NCI-H128 (cell line): ENCODE results near the gene AKAP6.
A peak's percentile ranks its signal among the peaks of the same experiment; 100 is the strongest.
"Not testable (repeated sequence)": the region's sequence is repeated elsewhere in the genome, so short reads cannot be mapped to it uniquely, and the experiment has no call there.

Experiments used
- DNase-seq: peaks from one replicate; lab custom pipeline; 2025; ENCODE audit not compliant: unreplicated experiment; lab: John Stamatoyannopoulos, UW

Gene AKAP6

DNA sequence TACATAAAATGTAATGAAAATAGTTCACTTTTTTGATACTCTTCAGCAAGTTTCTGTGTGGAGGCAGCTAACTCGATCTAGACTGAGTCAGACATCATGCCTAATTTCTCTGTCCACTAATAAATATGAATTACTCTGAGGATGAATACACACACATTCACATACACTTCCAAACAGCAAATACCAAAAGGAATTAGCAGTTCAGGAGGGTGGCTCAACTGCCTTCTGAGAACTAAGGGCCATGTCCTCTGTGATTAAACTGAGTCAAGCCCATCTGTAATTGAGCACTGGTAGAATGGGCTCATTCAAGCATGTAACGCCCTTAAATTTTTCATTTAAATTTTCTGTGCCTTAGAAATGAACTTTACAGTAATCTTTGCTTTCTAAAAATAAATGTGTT, 242.5 kb downstream of the AKAP6 start:
- DNase-seq: no peak

DNA sequence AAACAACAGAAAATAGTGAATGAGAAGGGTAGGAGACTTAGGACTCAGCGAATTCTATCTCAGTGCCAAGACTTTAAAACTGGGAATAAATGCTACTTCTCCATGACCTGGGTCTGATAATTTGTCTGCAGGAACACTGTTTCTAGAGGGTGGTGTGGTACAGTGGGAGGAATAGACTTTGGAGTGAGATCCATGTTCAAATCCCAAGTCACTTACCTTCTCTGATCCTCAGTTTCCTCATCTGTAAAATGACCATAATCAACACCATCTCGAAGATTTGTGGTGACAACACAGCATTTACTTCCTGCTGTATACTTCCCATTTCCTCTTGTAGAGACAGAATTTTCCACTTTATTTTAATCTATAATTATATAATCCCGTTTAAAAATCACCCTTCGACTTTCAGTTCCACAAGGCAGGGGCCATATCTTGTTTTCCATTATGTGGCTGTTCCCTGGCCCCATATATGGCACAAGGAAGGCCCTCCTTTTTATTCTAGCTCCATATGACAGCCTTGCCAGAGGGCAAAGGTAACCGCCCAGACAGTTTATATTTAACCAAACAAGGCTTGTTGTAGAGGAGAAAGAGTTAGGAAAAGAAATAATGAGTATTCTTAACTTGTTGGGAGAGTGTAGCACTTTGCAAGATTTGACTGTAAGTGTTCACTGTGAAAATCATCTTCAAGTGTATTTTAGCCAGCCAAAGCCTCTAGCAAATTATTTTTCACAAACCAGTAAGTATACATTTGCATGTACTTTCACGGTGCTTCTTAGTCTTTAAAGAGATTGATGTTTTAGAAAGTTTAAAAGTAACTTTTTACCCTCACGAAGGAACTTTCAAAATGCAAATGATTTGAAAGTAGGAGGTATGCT, 243.1 kb downstream of the AKAP6 start:
- no peak for DNase-seq

DNA sequence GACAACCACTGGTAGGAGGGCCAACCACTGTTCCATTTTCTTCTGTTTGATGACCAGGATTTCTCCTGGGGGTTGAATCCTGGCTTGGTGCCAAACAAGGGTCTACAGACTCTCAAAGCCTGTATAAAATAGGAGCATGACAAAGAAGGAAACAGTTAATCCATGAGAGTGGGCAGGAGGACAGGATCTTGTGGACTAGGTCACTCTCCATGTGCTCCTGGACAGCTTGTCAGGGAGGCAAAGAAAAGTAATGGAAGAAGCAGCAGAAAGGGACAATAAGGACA, 243.7 kb downstream of the AKAP6 start:
- DNase-seq: no peak

DNA sequence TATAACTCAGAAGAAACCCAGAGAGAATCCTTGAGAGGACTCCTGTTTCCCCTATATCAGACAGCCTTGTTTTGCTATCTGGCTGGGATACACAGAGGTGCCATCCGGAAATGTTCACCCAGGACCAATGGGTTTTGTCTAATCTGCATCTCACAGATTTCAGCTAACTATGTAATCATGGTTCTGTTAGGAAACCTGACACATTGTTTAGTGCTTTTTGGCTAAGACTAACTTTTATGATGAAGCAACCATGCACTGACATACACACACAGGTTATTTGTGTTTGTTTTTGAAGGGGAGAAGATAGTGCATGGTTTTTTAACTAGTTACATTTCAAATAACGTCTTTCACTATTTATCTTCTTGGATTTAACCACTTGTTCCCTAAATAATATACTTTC, 245.2 kb downstream of the AKAP6 start:
- no peak for DNase-seq

DNA sequence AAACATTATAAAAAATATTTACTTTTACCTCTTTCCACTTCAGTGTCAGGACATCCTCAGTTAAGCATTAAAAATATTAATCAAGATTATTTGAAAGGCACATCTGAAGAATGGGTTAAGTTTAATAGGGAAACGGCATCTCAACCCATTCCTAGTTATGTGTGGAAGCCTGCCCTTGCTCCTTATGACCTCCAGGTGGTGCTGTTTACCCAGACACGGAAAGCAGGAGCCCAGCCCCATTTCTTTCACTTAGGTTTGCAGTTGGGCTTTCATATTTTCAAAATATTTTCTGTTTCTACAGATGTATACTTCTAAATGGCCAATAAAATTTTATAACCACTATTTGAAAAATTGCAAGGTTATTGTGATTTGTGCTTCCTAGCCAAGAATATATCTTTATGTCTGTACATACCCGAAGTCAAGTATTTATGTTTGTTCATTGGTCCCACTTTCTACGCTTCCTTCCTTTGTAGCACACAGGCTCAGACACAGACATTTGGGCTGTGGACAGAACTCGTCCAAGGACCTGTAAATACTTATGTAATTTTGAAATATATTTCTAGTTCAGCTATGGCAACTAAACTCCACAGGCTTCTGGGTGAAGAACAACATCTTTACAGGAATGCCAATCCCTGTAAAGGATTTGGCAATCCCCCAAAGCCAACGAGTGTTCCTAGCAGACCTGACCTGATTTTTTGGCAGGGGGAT, 247.1 kb downstream of the AKAP6 start:
- peak; percentile 41 for DNase-seq

DNA sequence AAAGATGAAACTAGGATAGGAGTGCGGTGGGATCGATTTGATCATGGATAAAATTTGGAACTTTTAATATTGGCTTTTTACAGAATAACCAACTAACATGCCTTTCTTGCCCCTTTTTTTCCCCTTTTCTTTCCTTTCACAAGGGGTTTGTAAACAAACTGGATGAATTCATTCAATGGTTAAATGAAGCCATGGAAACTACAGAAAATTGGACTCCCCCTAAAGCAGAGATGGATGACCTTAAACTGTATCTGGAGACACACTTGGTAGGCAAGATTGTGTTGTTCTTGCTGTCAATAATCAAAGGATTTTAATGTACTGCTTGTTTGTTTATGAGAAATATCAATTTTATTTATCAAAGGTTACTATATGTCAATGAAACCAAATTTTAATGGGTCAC, 247.9 kb downstream of the AKAP6 start:
- no peak for DNase-seq

DNA sequence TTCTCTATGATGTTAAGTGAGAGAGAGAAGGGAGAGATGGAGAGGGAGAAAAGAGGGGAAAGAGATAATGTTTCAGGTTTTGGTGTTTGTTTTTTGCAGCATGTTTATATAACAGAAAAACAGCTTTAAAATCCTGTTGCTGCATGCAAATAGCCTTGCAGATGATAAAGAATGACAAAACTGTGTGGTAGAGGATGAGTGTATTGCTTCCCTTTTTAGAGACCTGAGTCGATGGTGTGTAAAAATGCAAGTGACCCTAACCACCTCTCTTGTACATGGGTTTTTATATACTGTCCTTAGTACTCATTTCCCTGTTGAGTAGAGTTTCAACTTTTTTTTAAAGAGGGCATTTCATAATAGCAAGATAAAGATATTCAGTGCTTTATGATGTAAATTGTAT, 249.1 kb downstream of the AKAP6 start:
- no peak for DNase-seq

DNA sequence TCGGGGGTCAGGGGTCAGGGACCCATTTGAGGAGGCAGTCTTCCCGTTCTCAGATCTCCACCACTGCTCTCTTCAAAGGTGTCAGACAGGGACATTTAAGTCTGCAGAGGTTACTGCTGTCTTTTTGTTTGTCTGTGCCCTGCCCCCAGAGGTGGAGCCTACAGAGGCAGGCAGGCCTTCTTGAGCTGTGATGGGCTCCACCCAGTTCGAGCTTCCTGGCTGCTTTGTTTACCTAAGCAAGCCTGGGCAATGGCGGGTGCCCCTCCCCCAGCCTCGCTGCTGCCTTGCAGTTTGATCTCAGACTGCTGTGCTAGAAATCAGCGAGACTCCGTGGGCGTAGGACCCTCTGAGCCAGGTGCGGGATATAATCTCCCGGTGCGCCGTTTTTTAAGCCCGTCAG, 254.3 kb downstream of the AKAP6 start:
- not testable (repeated sequence) for DNase-seq

DNA sequence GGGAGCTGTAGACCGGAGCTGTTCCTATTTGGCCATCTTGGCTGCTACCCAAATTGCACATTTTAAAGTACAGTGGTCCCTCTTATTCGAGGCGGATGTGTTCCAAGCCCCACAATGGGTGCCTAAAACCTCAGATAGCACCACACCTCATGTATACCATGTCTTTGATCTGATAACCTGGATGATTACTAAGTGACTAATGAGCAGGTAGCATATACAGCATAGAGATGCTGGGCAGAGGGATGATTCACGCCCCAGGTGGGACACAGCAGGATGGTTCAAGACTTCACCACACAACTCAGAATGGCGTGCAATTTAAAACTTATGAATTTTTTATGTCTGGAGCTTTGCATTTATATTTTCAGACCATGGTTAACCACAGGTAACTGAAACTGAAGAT, 255.0 kb downstream of the AKAP6 start:
- DNase-seq: no peak

DNA sequence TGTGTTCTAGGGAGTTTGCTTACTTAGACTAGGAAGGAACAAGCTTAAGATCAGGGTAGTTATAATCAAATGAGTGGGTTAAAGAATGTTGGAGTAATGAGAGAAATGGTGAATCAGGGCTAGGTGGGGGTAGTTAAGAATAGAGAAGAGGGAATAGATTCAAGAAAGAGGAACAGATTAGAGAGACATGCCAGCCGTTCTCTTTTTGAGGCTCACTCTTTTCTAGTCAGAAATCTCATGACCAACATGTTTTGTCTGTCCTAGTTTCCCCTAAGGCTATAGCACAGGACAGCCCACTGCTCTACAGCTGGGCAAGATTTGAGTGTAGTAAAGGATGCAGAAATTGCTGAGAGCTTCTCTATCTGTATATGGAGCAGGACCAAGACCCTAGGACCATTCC, 258.4 kb downstream of the AKAP6 start:
- no peak for DNase-seq

DNA sequence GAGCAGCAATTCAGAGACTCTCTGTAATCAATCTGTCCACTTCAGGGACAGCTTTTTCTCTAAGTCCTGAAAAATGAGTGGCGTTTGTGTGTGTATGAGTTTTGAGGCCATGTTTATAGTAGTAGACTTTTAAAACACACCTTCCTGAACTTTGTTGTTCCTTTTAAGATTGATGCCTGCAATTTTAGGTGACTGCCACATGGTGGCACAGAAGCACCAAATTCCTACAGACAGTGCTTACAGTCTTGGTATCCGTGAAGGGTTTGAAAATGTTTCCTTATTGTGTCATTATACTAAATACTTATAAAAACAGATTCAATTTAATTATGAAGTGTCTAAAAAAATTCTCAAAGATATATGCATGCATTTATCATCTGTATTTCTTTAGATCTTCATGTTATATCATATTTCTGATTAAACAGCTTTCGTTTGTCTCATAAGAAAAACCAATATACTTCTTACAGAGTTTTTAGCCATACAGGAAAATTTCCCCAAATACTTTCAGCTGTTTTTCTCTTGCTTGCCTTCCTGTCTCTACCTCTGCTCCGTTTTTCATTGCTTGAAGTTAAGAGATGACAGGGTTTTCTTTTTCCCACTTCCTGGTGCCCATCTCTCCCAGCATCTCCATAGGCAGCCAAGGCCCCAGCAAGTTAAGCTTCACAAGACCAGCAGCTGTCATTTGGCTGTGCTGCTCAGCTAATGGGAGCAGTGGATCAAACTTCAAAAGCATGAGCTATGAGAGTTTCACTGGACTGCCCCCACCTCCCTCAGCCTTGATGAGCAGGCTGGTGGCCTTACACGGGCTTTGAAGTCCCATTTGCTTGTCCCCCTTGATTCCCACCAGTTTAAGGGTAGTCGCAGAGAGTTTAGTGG, 259.6 kb downstream of the AKAP6 start:
- no peak for DNase-seq

DNA sequence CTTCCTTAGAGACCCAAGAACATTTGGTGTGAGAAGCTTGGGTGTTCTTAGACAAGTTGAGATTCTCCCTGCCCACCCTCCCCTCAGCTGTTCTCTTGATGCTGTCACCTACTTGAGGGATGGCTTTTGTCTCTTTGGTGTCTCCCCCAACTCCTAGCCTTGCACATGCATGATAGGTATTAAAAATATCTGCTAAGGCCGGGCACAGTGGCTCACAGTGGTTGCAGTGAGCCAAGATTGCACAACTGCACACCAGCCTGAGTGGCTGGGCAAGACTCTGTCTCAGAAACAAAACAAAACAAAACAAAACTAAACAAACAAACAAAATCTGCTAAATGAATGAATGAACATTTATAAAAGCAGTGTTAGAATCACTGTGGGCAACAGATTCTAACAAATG, 261.1 kb downstream of the AKAP6 start:
- DNase-seq: no peak

DNA sequence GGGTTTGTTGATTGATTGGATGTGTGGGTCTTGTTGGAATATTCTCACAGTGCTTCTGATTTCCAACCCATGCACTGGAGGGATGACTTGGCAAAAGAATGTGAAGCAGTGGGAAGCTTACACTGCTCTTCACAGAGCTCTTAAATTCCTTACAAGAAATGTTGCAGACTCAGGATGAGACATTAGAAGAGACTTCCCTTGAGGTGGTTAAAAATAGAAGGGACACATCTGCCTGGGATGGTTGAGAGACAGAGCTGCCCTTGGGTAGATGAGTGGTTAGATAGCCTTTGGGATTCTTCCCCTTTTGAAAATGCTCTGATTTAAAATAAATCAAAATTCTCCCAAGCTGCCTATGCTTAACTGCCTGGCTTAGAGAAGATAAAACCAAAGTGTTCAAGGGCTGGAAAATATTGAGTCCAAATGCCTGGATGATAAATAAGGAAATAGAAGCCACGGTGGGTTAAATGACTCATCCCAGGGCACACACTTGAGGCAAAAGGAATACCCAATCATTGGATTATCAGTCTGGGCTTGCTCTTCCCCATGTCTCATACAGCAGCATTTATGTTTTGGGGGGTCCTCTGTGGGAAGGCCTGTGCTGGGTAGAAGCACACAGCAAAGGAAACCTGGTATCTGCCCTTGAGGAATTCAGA, 264.3 kb downstream of the AKAP6 start:
- no peak for DNase-seq

DNA sequence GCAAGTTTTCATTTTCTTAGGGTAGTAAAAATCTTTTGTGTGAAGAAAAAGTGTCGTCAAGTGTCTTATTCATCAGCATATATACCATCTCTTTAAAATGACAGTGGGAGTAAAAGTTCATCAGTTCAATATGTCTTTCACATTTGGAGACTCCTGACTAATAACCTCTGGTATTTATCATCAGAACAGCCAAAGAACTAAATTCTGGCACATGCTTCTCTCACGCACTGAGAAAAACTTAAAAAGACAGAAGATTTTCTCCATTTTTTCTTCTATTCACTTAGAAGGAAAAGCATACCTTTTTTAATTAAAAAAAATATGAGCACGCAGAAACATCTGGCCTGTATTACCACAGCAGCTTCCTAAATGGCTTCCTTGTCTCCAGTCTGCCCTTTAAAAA, 265.7 kb downstream of the AKAP6 start:
- DNase-seq: no peak

DNA sequence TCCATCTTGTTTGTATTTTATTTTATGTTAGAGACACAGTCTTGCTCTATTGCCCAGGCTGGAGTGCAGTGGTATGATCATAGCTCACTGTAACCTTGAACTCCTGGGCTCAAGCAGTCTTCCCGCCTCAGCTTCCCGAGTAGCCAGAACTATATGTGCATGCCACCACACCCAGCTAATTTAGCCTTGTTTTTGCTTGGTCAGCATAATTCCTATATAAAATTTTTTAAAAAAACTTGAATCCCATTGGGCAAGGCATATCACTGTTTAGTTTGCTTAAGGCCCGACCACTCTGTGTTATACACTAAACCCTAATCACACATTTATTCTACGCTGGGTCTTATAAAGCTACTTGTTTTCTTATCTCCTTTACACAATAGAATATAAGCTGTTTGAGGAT, 266.4 kb downstream of the AKAP6 start:
- no peak for DNase-seq

DNA sequence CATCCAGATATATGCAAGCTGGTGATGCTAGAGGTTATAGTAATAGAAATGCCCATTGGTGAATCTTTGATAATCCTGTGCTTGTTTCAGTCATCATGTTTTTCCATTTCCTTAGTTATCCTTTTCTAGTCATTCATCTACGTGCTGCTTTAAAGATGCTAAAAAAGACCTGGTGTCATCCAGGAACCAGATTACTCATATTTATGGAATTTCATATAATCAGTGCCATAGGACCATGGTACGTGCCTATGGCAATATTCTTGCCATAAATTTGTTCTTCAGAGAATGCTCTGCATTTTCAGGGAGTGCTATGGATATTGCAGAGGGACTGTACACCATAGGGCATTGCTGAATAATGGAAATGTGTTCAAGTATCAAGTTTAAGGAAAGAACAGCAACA, 267.3 kb downstream of the AKAP6 start:
- no peak for DNase-seq

DNA sequence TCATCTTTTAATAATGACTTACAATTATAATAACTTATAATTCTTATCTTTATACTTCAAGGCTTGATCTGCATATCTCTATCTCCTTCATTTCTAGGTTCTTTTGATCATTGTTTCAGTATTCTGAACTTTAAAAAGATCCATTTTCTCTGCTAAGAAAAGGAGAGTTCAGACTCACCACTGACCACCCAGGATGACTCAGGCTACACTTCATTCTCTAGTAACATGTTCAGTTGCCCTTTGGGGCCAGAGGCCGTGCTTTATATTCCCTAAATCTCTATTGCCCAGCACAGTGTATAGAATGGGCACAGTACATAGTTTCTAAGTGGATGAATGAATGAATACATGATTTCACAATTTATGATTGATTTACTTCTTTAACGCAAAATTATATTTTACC, 268.7 kb downstream of the AKAP6 start:
- no peak for DNase-seq

DNA sequence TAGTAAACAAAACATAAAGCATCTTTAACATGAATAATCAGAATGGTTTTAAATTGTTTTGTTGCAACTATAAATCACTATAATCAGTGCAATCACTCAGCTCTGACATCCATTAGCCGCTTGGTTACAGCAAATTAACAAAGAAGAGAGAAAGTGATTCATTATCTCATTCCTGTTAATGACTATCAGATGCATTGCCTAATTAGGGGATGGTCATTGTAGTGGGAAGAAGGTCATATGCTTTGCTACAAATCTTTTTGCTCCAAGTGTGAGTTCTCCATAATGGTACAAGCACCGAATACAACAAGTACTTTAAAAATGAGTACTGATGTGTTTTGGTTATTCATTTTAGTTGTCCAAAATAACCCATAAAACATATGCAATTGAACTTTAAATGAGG, 272.0 kb downstream of the AKAP6 start:
- DNase-seq: no peak

DNA sequence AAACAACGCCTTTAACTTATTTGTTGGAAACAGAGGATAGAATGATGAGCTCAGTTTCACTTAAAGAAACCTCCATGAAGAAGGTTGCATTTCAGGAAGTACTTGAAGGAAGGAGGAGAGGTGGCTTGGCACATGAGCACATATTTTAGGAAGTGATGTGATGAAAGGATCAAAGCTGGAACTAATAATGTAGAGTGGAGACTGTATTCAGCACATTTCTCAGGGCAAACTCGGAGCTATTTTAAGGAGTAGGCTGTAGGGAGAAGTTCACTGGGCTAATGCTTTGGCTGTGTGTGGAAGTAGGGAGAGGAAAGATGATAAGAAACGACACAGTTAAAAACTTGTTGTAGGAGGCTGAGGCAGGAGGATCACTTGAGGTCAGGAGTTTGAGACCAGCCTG, 272.8 kb downstream of the AKAP6 start:
- DNase-seq: no peak

DNA sequence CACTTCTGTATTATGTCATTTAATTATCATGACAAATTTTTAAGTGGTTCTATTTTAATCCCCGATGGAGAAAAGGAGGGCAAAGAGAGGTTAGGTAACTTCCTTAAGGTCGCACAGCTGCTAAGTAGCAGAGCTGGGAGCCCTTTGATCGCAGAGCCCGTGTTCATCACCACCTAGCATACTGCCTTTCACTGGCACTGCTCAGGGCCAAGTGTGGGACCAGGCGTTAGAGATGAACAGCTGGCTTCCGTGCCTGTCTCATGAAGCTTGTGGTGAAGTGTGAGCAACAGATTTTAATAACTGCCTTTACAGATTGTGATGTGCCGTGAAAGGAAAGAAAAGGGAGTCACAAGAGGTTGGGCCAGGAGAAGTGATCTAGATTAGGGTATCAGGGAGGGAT, 273.6 kb downstream of the AKAP6 start:
- DNase-seq: no peak

DNA sequence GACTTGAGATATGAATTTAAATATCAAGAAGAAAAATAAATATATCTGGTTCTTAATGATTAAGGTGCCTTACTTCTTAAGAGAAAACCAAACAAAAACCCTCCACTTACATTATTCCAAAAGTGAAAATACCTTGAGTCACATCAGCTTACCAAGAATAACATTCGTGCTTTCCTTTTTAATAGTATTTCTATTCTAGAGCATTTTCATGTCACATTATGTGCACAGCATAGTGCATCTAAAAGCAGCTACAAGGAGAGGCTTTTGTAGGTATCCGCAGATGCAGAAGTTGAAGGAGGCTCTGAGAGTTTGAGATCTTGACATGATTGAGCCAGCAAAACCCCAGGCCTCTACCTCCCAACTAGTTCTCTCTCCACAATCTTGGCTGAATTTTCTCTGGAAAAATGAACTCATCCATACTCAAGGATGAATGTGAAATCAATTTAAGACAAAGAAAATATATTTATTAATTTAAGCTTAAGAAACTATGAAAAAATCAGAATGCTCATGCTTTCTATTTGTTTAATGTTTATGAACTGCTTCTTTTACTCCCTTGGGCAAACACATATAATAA, 275.0 kb downstream of the AKAP6 start:
- no peak for DNase-seq
